Stimulated activated CD8-positive, alpha-beta memory T cell treated with anti-CD3 and anti-CD28 coated beads, Interleukin-2, amount 100 ng/mL, for 48 hours (primary cell): ENCODE data around the gene RASAL3.
"Not testable (repeated sequence)": the region's sequence is repeated elsewhere in the genome, so short reads cannot be mapped to it uniquely, and the experiment has no call there.

ENCODE experiments used
- DNase-seq, 2 donors: peaks; one replicate each; pipeline ENCODE4 v3.0.0-alpha.2; 2020; ENCODE audit warnings: low read depth in 2 of 2

Gene RASAL3

DNA sequence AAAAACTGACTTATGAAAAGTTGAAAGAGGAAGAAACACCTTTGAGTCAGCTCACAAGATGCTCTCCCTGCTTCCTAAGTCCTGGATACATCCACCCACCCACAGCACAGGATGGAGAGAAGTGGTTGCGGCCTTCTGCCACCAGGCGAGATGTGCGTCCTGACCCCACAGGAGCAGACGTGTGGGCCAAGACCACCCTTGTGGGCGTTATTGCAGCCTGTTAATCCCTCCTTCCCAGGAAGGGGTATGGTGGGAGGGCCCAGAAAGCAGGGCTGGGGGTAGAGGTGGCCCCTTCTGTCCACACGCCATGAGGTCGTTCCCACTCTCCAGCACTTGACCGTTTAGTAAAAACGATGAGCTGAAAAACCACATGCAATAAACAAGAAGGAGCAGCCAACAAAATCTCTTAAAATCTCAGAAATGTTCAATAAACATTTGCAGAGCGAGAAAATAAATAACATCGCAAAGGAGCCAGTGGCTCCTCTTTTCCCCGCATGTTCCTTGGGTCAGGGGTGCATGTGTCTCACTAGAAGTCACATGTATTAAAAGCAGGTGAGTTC, 43.1 kb downstream of the RASAL3 start:
- DNase-seq, result no peak

DNA sequence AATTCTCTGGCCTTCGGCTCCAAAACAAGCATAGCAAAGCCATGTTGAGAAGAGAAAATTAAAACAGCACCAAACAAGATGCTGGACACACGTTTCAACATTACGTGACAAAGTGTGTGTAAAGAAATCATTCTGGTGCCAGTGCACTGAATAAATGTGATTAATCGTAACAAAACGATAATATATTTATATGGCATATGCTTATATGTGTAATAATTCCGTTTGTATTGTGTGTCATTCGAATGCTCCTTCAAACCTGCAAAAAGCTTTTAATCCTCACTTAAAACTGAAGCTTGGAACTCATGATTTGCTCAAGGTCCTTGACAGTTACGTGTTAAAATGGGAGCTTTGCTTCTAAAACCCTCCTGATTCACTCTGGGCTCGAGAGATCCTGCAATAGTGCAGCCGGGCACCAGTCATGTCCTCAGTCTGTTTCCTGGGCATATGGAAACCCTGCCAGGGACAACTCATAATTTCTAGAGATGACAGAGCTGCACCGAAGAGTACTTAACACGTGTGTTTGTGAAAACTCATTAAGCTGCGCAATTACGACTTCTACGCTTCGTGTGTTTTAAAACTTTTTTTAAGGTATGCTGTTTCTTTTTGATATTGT, 44.8 kb downstream of the RASAL3 start:
- DNase-seq, result no peak

DNA sequence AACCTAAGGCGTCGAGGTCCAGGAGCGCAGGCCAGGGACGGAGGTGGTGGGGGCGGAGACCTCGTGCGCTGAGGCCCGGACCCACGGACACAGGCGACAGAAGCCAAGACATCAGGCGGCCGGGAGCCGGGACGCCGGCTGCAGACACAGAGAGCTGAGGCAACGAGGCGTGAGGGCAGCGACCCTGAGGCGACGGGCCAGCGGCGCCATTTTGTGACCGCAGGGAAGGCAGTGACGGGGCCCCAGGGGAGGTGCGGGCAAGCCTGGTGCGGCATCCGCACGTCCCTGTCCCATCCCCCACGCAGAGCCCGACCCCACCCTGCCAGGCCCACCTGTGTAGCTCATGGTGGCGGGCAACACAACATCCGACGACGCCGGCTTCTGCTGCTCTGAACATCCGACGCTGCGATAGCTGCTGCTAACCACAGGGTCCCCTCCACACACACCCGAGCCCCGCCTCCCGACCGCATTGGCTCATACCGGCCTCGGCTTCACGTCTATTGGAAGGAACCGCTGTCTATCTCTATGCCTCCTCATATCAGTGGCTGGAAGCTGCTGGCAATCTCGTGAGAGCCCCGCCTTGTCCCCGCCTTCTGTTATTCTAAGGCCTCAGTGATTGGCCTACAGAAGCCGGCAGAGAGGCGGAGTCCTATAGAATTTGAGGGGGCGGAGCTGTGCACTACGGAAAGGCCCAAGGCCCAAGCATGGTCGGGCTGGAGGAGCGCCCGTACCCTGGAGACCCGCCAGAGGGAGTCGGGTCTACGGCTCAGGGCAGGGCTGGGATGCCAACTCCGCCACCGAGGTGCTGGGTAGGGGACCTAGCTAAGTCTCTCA, 45.5 kb downstream of the RASAL3 start, which contains the start of gene AKAP8L:
AKAP8L (minus strand) TSS at position 410 of the 834 bp plus-strand sequence; CDS start at position 345, 65 bp downstream.
- DNase-seq, result peak; percentile 97

DNA sequence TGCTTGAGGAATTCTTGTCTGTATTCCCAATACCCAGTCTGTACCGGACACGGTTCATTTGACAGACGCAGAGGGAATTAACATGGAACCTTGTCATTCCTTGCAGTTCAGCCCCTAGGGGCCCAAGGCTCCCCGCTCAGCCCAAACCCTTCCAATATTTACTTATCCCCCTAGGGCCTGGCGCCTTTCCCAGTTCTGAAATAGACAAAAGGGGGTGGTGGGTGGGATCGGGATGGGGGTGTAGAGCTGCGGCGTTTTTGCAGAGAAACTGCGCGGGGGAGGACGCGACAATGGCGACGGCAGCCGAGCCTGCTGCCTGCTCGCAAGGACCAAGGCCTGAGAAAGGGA, 46.1 kb downstream of the RASAL3 start:
- DNase-seq, result no peak

DNA sequence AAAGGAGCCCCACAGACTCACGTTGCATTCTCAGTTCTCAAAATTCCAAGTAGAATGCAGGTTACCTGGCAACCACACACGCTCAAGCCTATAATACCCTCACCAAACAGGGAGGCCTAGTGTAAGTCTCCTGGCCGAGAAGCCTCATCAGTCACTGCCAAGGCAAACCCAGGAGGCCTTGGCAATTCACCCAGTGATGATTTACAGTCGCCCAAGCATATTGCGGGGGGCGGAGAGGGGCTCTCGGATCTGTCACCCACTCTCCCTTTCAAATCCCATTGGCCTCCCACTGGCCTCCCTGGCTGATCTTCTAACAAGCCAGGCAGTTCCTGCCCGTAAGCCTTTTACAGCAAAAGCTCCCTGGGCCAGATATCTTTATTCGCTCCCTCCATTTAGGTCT, 46.6 kb downstream of the RASAL3 start:
- no peak for DNase-seq

DNA sequence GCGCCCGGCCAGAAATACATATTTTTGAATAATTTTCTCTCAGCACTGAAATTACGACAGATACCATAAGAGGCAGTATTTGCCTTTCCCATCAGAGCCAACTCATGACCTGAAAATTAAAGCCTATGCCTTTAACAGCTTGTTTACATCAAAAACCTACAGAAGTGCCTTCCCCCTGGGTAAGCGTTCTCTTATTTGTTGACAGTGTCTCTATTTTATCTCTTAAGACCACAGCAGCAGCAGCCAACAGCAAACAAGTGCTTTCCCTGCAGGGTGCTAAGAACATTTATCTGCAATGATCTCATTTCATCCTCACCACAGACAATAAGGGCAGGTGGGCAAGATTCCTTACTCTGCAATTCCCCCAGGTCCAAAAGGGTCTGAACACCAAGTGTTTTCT, 51.5 kb downstream of the RASAL3 start:
- DNase-seq, result no peak

DNA sequence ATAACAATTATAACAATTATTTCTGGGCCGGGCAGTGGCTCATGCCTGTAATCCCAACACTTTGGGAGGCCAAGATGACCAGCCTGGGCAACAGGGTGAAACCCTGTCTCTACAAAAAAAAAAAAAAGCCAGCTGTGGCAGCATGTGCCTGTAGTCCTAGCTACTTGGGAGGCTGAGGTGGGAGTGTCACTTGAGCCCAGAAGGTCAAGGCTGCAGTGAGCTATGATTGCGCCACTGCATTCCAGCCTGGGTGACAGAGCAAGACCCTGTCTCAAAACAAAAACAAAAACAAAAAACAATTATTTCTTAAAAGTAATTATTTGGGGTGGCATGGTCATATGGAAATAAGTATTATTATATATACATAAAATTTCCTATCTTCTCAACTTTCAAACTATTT, 53.0 kb downstream of the RASAL3 start:
- DNase-seq, result not testable (repeated sequence)

DNA sequence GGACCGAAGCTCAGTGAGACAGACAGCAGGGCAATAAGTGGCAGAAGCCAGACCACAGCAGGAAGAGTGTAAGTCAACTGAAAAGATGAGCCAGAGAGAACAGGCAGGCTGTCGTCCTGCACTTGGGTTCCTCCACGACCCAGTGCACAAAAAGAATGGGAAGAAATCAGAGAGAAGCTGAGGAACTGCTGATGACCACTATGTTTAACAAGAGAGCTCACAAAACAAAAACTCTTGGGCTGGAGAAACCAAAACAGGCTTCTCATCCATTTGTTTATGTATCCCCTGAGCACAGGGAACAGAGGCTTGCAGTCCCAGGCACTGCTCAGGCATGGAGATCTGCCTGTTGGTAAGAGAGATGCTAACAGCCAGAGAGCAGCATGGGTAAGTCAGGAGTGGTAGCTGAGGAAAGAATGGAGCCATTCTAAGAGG, 59.5 kb downstream of the RASAL3 start:
- no peak for DNase-seq

DNA sequence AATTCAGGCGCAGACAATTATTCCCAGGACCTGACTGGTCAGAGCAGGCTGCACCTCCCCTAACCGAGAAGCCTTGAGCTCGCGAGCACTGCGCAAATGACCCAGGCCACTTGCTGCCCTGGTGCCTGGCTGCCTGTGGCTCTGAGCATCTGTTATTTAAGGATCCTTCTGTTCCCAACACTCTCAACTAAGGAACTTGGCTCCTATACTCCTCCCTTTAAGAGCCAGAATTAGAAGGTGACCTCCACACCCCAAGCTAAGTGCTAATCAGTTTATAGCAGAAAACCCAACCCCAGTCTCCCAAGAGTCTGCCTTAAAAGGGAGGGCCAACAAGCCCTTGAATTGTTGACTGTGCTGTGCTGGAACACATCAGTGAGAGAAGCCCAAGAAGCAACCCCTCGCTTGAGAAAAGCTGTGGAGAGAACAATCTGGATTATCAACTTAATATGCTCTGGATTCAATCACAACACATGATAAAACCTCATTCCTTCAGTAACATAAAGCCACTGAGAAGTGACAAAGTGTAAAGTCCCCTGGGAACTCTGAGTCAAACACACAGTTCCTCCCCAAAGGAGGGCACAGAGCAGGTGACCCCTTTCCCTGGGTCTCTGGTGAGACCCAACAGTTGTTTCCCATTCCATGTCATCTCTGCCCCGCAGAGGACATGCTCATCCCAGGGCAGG, 60.1 kb downstream of the RASAL3 start:
- DNase-seq, result no peak

DNA sequence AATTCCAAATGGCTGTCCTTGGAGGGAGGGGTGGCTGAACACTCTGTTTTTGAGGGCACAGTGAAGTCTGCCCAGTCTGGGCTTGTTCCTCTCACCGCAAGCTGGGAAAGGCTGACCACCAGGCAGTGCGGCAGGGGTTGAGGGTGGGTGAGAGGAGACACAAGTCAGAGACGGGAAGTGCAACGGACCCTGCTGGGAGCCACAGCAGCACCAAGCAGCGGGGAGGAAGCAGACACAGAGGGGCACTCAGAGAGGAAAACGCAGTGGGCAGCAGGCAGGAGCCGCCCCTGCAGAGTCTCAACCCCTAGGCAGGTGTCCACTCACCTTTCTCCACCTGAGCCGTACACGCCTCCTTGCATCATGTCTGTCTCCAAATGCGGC, 61.2 kb downstream of the RASAL3 start:
- no peak for DNase-seq

DNA sequence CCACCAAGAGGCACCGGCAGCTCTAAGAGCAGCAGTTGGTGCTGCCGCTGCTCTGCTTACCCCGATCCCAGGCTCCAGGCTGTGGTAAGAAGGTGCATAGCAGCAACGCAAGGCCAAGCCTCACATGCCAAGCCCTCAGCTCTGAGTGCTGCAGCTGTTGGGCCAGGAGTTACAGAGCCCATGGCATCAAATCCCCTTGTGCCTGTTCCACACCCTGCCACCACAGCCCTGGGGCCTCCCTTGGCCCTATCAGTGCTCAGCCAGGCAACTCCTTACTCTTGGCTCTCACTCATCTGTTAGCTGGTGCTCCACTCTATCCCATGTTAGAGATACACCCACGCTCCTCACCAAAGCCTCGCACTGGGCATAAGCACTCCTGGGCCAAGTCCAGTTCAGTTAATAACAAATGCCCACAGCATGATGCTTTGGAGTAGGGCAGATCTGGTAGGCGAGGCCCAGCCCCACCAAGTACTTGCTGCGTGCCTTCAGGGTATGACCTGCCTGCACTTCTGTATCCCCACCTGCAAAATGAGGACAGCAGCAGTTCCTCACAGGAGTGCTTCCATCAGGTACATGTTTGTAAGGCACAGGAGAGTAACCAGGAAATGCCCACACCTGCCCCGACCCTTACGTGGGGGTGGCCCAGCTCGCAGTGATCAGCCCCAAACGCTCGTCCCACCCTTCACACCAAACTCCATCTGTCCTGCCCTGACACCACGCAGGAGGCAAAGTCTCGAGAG, 61.8 kb downstream of the RASAL3 start:
- DNase-seq, result no peak
